Stimulated activated CD4-positive, alpha-beta T cell treated with anti-CD3 and anti-CD28 coated beads, Interleukin-2, amount 100 ng/mL, for 24 hours (primary cell): ENCODE data around the gene DBNDD1.
A peak's percentile ranks its signal among the peaks of the same experiment; 100 is the strongest.
"Not testable (repeated sequence)": the region's sequence is repeated elsewhere in the genome, so short reads cannot be mapped to it uniquely, and the experiment has no call there.

Experiments
- DNase-seq, 2 donors: peaks; one replicate each; pipeline ENCODE4 v3.0.0-alpha.2; 2020

Gene DBNDD1

GRCh38 chr16:89986600-89986999 lies 32.7 kb downstream of the DBNDD1 start:
- DNase-seq, result no peak

GRCh38 chr16:89985219-89985618 lies 34.0 kb downstream of the DBNDD1 start:
- DNase-seq, result no peak

GRCh38 chr16:89984216-89984615 lies 35.0 kb downstream of the DBNDD1 start:
- no peak for DNase-seq

GRCh38 chr16:89983536-89983935 lies 35.7 kb downstream of the DBNDD1 start:
- DNase-seq, result no peak

- DNase-seq, result no peak
Observed at GRCh38 chr16:89982318-89982717, 36.9 kb downstream of the DBNDD1 start.

GRCh38 chr16:89981414-89981813 lies 37.8 kb downstream of the DBNDD1 start:
- peak in 1 of 2 donors; percentile 40 for DNase-seq

GRCh38 chr16:89974870-89975269 lies 44.4 kb downstream of the DBNDD1 start:
- no peak for DNase-seq

- DNase-seq, result no peak
Observed at GRCh38 chr16:89973654-89974335, 45.5 kb downstream of the DBNDD1 start.

- no peak for DNase-seq
Observed at GRCh38 chr16:89973235-89973634, 46.0 kb downstream of the DBNDD1 start.

- DNase-seq, result peak; percentile 89 to 92
Observed at GRCh38 chr16:89972244-89973234, 46.7 kb downstream of the DBNDD1 start.

- no peak for DNase-seq
Observed at GRCh38 chr16:89971495-89972243, 47.6 kb downstream of the DBNDD1 start.

- DNase-seq, result no peak
Observed at GRCh38 chr16:89969741-89970410, 49.4 kb downstream of the DBNDD1 start.

GRCh38 chr16:89968074-89968473 lies 51.2 kb downstream of the DBNDD1 start:
- DNase-seq, result not testable (repeated sequence)

- not testable (repeated sequence) for DNase-seq
Observed at GRCh38 chr16:89967436-89967835, 51.8 kb downstream of the DBNDD1 start.

- DNase-seq, result no peak
Observed at GRCh38 chr16:89966756-89967155, 52.5 kb downstream of the DBNDD1 start.

GRCh38 chr16:89965447-89966225 lies 53.6 kb downstream of the DBNDD1 start:
- DNase-seq, result no peak

GRCh38 chr16:89964201-89964600 lies 55.1 kb downstream of the DBNDD1 start:
- no peak for DNase-seq

- DNase-seq, result no peak
Observed at GRCh38 chr16:89962754-89963498, 56.3 kb downstream of the DBNDD1 start.

- no peak for DNase-seq
Observed at GRCh38 chr16:89961920-89962319, 57.3 kb downstream of the DBNDD1 start.

GRCh38 chr16:89960966-89961365 lies 58.3 kb downstream of the DBNDD1 start:
- no peak for DNase-seq

- no peak for DNase-seq
Observed at GRCh38 chr16:89958596-89958995, 60.7 kb downstream of the DBNDD1 start.
